OCI-LY1 (cell line): ENCODE results near the gene PRKAR2B.

Experiments
- H2AFZ ChIP-seq: fragments of 200-600 bp; sonication (generic), shearing (Covaris generic); 2 replicates; pipeline ENCODE4 v1.6.0; 2014; ENCODE audit warnings: antibody characterized with exemption, mild to moderate bottlenecking, low read length
- H3F3A ChIP-seq: fragments of 200-600 bp; sonication (generic), shearing (Covaris generic); 2 replicates; pipeline ENCODE4 v1.6.0; 2014; ENCODE audit warnings: mild to moderate bottlenecking, antibody characterized with exemption, low read length, moderate library complexity; ENCODE audit not compliant: insufficient read depth
- H3K27ac ChIP-seq: fragments of 200-600 bp; sonication (generic); 2 replicates; pipeline ENCODE4 v1.5.1; 2014; ENCODE audit warnings: low read length, mixed run types, mild to moderate bottlenecking, low read depth; ENCODE audit not compliant: poor library complexity, severe bottlenecking
- H3K27me3 ChIP-seq: fragments of 200-600 bp; sonication (generic); 2 replicates; pipeline ENCODE4 v1.6.0; 2014; ENCODE audit warnings: antibody characterized with exemption, mild to moderate bottlenecking, low read length, moderate library complexity; ENCODE audit not compliant: insufficient read depth
- H3K36me3 ChIP-seq: fragments of 200-600 bp; sonication (generic); 2 replicates; pipeline ENCODE4 v1.6.1; 2014; ENCODE audit warnings: mild to moderate bottlenecking, antibody characterized with exemption, low read length, moderate library complexity, mixed read lengths; ENCODE audit not compliant: insufficient read depth
- H3K4me1 ChIP-seq: fragments of 200-600 bp; sonication (generic); 2 replicates; pipeline ENCODE4 v1.5.1; 2014; ENCODE audit warnings: mild to moderate bottlenecking, low read length, moderate library complexity; ENCODE audit not compliant: insufficient read depth, severe bottlenecking
- H3K4me2 ChIP-seq: fragments of 200-600 bp; sonication (generic), shearing (Covaris generic); 2 replicates; pipeline ENCODE4 v1.6.1; 2014; ENCODE audit warnings: low read length
- H3K4me3 ChIP-seq: fragments of 200-600 bp; sonication (generic); 2 replicates; pipeline ENCODE4 v1.5.1; 2014; ENCODE audit warnings: low read length, low read depth, mild to moderate bottlenecking, mixed read lengths; ENCODE audit not compliant: poor library complexity, severe bottlenecking
- H3K79me2 ChIP-seq: fragments of 200-600 bp; shearing (Covaris generic); 2 replicates; pipeline ENCODE4 v1.6.1; 2016; ENCODE audit warnings: mixed run types, low read length, mixed read lengths; ENCODE audit not compliant: insufficient read depth
- H3K9ac ChIP-seq: fragments of 200-600 bp; sonication (generic), shearing (Covaris generic); 2 replicates; pipeline ENCODE4 v1.6.1; 2014; ENCODE audit warnings: mild to moderate bottlenecking, low read length, mixed read lengths
- H3K9me2 ChIP-seq: fragments of 200-600 bp; sonication (generic), shearing (Covaris generic); 2 replicates; pipeline ENCODE4 v1.6.1; 2014; ENCODE audit warnings: low read depth, mild to moderate bottlenecking, low read length, mixed read lengths
- H3K9me3 ChIP-seq: fragments of 200-600 bp; shearing (Covaris generic); 2 replicates; pipeline ENCODE4 v1.6.1; 2014; ENCODE audit warnings: low read length, mixed read lengths
- H4K20me1 ChIP-seq: fragments of 200-600 bp; sonication (generic), shearing (Covaris generic); 2 replicates; pipeline ENCODE4 v1.6.0; 2016; ENCODE audit warnings: mild to moderate bottlenecking, low read length; ENCODE audit not compliant: insufficient read depth
- CTCF ChIP-seq: fragments of 200-600 bp; sonication (generic), shearing (Covaris generic); IDR thresholded peaks from 2 replicates; pipeline ENCODE4 v1.5.1; 2017; ENCODE audit warnings: mild to moderate bottlenecking, antibody characterized with exemption, low read length, moderate library complexity, mixed read lengths
- EZH2 ChIP-seq: fragments of 200-600 bp; sonication (generic), shearing (Covaris generic); IDR thresholded peaks from 2 replicates; pipeline ENCODE4 v1.8.0; 2017; ENCODE audit warnings: borderline replicate concordance, mixed run types, mild to moderate bottlenecking, antibody characterized with exemption, low read length, moderate library complexity, mixed read lengths

The PRKAR2B gene

GRCh38 chr7:107029061-107029763, 15.3 kb upstream of the PRKAR2B start:
- H3K27me3 ChIP-seq = no peaks in the 10 kb centered on the region
- no peaks in the 10 kb centered on the region for H3K9me3 ChIP-seq
- no peak overlapping the region for H3K27ac ChIP-seq
- H3K4me1 ChIP-seq = no peaks in the 10 kb centered on the region
- no peaks in the 10 kb centered on the region for H3K9me2 ChIP-seq
- no peaks in the 10 kb centered on the region for H3K36me3 ChIP-seq
- no peak overlapping the region for H3K4me3 ChIP-seq
- H3K4me2 ChIP-seq = no peak overlapping the region
- no peaks in the 10 kb centered on the region for H3K79me2 ChIP-seq
- no peak overlapping the region for H2AFZ ChIP-seq
- no peaks in the 10 kb centered on the region for H3F3A ChIP-seq
- TF ChIP-seq CTCF (no peak), EZH2 (no peak)
- no peak overlapping the region for H3K9ac ChIP-seq
- no peaks in the 10 kb centered on the region for H4K20me1 ChIP-seq

- Histone ChIP-seq H3K27me3 (no peaks in the 10 kb centered on the region), H3K36me3 (no peaks in the 10 kb centered on the region), H3K4me2 (no peak overlapping the region), H2AFZ (no peak overlapping the region), H3F3A (no peaks in the 10 kb centered on the region), H3K4me3 (no peak overlapping the region), H4K20me1 (no peaks in the 10 kb centered on the region), H3K9me3 (no peaks in the 10 kb centered on the region), H3K79me2 (no peaks in the 10 kb centered on the region), H3K9me2 (no peaks in the 10 kb centered on the region), H3K27ac (no peak overlapping the region), H3K9ac (no peak overlapping the region), H3K4me1 (no peaks in the 10 kb centered on the region)
- TF ChIP-seq EZH2 = no peak
Observed at GRCh38 chr7:107029764-107030286, 14.7 kb upstream of the PRKAR2B start.

- TF ChIP-seq EZH2 (no peak), CTCF (no peak)
- H4K20me1 ChIP-seq = no peaks in the 10 kb centered on the region
- H3K4me2 ChIP-seq = no peak overlapping the region
- no peak overlapping the region for H3K27ac ChIP-seq
- no peaks in the 10 kb centered on the region for H3K27me3 ChIP-seq
- no peak overlapping the region for H3K4me3 ChIP-seq
- H2AFZ ChIP-seq = no peak overlapping the region
- no peak overlapping the region for H3K9ac ChIP-seq
- H3K79me2 ChIP-seq = no peaks in the 10 kb centered on the region
- H3K4me1 ChIP-seq = no peaks in the 10 kb centered on the region
- H3F3A ChIP-seq = no peaks in the 10 kb centered on the region
- H3K9me3 ChIP-seq = no peaks in the 10 kb centered on the region
- no peaks in the 10 kb centered on the region for H3K36me3 ChIP-seq
- H3K9me2 ChIP-seq = no peaks in the 10 kb centered on the region
Observed at GRCh38 chr7:107032050-107032449, 12.5 kb upstream of the PRKAR2B start.
